ENCODE data around the gene NTRK1.

The NTRK1 gene

DNA sequence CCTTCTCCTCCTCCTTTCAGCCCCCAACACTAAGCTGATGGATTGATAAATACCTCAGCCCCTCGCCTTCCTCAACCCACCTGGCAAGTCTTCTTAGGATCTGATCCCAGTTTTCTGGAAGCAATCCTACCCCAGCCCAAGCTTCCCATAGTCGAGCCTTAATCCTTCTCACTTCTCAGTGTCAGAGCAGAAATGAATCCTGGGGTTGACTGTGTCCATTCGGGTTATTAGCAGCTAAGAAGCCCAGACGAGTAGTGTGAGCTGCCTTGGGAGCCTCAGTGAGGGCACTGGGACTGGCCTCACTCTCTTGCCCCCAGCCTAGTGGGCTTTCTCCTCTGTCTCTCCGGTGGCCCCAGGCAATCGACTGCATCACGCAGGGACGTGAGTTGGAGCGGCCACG is 20.4 kb downstream of the NTRK1 start:
- DNase-seq (ENCODE audit: low read depth): no peak

DNA sequence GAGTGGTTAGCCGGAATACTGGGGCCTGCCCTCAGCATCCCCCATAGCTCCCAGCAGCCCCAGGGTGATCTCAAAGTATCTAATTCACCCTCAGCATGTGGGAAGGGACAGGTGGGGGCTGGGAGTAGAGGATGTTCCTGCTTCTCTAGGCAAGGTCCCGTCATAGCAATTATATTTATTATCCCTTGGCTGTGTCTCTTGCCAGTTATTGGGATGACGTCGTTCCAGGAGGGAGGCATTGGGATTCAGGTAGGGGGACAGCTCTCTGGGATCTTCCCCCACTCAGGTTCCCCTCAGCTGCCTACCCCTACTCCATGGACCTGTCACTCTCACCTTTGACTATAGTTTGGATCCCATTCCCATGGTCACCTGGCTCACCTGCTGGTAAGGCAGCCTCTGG is 21.0 kb downstream of the NTRK1 start:
- DNase-seq (ENCODE audit: low read depth): no peak

DNA sequence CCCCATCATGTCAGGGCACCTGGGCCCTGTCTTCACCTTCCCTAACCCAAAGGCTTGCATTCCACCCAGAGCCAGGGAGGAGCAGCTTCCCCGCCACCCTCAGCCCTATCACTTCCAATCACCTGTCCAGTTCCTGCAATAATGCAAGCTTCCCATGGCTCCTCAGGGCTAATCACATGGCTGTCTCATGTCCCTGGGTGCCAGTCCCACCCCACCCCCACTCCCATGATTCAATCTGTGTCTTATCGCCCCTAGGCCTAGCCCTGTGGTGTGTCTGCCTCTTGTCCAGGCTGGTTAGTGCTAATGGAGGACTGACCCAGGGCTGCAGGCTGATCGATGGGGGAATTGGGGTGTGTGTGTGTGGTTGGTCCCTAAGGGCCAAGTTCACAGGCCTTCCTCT is 21.9 kb downstream of the NTRK1 start:
- no peak for DNase-seq (ENCODE audit: low read depth)

GRCh38 chr1:156883919-156884318 is 23.3 kb downstream of the NTRK1 start:
- no peak for DNase-seq (ENCODE audit: low read depth)

GRCh38 chr1:156884560-156885184 is 24.0 kb downstream of the NTRK1 start:
- no peak for DNase-seq (ENCODE audit: low read depth)

GRCh38 chr1:156885314-156885713 is 24.6 kb downstream of the NTRK1 start:
- no peak for DNase-seq (ENCODE audit: low read depth)

DNA sequence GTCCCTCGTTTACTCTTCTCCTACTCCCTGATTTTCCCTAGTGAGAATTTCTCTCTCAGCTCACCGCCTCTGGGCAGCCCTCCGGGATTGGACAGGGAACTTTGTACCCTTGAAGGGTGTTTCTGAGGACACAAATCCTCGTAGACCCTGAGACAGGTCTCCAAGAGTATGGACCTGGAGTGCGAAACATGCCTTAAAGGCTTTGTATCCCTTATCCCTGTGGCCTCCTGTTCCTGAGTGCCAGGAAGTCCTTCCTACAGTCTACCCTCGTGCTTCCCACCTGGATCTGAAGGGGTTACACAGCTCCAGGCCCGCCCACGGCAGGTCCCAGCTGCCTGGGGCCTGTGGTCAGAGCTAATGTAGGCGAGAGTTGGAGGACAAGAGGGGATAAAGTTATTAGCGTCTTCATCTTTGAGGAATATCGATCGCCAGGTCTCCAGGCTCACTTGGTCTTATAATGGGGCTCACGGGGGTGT is 25.3 kb downstream of the NTRK1 start:
- DNase-seq (ENCODE audit: low read depth): no peak

DNA sequence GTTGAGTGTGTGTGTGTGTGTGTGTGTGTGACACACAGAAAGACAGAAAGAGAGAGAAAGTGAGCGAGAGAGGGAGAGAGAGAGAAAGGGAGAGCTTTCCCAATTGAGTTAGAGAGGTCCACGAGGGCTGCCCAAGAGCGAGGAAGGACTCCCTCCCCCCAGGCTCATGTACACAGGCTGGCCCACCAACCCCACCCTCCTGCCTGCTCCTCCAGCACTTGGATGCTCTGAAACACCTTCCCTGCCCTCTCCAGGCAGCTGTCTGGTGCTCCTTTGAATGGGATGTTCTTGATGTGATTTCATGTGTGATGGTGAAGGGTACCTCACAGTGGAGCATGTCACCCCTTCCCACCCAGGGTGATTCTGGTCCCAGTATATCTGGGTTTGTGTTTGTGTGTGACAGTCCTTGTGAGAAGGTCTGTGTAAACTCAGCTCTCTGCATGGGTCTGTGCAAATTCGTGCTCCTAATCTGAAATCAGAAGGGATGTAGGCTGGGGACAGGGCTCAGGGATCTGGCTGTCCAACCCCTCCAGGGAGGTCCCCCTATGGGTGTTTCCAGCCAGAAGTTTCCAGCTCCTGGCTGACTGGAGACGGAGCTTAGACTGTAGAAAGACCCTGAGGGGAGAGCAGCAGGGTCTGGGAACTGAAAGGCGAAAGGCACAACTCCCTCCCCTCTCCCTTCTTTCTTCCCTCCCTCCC is 26.1 kb downstream of the NTRK1 start:
- no peak for DNase-seq (ENCODE audit: low read depth)

DNA sequence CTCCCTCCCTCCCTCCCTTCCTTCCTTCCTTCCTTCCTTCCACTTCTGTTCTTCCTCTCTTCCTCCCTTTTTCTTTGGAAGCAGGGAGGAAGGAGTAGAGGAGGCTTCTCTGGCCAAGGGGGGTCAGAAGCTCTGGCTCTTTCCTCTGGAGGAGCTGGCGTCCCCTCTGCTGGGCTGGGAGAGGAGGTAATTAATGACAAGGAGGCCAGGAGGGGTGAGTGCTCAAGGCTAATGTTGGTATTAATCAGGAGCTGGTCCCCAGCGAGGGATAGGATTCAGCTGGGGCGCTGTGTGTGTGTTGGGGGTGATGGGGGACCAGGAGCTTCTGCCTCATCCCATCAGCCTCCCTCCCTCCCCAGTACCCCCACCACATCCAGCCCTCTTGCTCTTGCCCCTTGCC is 26.7 kb downstream of the NTRK1 start:
- no peak for DNase-seq (ENCODE audit: low read depth)

- no peak for DNase-seq (ENCODE audit: low read depth)
Observed at GRCh38 chr1:156887734-156888133, 27.1 kb downstream of the NTRK1 start.

GRCh38 chr1:156889802-156890580 is 29.3 kb downstream of the NTRK1 start:
- DNase-seq (ENCODE audit: low read depth): peak; percentile 36

DNA sequence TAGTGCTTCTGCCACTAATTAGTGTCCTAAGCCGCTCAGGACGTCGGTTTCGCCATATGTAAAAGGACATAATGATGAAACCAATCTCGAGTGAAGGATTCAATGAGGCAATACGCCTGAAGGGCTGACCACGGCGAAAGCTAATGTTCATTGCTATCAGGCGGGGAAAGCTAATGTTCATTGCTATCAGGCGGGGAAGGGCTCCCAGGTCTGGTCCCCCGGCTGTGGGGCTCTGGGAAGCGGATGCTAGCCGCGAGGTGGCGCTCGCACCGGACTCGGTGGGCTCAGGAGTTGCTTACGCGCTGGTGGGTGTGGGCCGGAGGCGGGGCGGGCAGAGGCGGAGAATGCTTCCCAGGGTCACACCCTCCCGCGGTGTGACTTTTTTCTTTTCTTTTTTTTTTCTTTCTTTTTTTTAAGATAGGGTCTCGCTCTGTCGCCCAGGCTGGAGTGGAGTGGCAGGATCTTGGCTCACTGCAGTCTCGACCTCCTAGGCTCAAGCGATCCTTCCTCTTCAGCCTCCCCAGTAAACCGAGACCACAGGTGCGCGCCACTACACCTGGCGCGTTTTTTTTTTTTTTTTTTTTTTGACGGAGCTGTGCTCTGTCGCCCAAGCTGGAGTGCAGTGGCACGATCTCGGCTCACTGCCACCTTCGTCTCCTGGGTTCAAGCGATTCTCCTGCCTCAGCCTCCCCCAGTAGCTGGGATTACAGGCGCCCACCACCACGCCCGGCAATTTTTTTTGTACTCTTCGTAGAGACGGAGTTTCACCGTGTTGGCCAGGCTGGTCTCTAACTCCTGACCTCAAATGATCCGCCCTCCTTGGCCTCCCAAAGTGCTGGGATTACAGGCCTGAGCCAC is 31.8 kb downstream of the NTRK1 start:
- peak; percentile 78 for DNase-seq (ENCODE audit: low read depth)

DNA sequence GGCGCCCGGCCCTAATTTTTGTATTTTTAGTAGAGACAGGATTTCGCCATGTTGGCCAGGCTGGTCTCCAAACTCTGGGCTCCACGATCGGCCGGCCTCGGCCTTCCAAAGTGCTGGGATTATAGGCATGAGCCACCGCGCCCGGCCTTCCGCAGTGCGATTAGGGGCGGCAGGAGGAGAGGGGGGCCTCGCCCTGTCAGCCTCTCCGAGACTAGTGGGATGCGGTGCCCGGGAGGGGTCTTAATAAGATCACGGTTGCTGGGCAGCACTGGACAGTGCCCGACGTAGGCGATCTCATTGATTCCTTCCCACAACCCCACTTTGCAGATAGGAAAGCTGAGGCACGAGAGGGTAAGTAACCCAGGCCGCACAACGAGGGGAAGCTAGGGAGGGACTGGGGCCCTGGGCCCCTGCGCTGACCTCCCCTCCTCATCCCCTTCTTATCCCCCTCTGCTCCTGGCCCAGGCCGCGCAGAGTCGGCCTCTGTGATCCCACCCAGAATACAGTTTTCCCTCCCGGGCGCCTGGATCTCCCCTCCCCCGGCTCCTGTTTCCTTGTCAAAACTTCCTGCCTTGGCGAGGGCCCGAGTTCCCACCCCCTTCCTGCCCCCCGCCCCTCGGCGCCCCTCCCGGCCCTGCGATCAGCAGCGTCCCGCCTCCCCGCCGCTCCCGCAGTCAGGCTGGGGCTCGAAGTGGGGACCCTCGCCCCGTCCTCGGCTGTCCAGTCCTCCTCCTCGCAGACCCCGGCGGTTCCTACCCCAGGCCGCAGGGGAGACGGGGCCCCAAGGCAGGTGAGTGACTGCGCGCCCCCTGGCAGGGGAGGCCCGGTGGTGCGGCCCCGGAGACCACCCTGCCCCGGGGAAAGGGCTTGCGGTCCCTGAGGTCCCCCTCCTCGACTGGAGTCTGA is 32.6 kb downstream of the NTRK1 start, which contains the start of gene PEAR1:
TSS of gene PEAR1 (plus strand) at position 671 of the 906 bp plus-strand sequence. CDS start 10,209 bp downstream, outside the sequence.
- DNase-seq (ENCODE audit: low read depth): no peak

DNA sequence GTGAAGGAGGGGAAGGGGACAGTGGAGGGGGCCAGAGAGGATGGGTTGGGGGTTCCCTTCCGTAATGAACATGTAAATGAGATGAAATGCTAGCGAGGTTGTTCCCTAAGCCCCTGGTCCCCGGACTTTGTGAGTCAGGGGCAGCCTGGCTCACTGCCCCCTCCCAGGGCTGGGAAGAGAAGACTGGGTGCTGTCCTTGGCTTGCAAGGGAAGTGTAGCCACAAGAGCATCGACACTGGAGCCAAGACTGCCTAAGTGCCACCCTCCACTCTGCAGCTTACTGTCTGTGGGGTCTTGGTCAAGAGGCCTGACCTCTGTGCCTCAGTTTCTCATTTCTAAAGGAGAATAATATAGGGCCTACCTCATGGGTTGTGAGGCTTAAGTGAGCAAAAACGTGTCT is 33.3 kb downstream of the NTRK1 start:
- no peak for DNase-seq (ENCODE audit: low read depth)

GRCh38 chr1:156894711-156895454 is 34.2 kb downstream of the NTRK1 start:
- no peak for DNase-seq (ENCODE audit: low read depth)

- DNase-seq (ENCODE audit: low read depth): no peak
Observed at GRCh38 chr1:156895455-156895812, 34.8 kb downstream of the NTRK1 start.

DNA sequence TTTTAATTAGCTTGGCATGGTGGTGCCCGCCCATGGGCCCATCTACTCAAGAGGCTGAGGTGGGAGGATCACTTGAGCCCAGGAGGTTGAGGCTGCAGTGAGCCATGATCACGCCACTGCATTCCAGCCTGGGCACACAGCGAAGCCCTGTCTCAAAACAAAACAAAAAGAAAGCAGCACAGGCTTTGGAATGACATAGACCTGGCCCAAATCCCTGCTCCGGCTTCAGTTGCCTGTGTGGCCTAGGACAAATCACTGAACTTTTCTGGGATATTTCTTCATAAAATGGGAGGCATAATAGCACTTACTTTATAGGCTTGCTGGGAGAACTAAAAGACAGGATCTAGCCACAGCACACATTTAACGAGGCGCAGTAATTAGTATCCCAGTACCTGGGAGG is 35.3 kb downstream of the NTRK1 start:
- no peak for DNase-seq (ENCODE audit: low read depth)

GRCh38 chr1:156896490-156897033 is 35.9 kb downstream of the NTRK1 start:
- DNase-seq (ENCODE audit: low read depth): no peak

DNA sequence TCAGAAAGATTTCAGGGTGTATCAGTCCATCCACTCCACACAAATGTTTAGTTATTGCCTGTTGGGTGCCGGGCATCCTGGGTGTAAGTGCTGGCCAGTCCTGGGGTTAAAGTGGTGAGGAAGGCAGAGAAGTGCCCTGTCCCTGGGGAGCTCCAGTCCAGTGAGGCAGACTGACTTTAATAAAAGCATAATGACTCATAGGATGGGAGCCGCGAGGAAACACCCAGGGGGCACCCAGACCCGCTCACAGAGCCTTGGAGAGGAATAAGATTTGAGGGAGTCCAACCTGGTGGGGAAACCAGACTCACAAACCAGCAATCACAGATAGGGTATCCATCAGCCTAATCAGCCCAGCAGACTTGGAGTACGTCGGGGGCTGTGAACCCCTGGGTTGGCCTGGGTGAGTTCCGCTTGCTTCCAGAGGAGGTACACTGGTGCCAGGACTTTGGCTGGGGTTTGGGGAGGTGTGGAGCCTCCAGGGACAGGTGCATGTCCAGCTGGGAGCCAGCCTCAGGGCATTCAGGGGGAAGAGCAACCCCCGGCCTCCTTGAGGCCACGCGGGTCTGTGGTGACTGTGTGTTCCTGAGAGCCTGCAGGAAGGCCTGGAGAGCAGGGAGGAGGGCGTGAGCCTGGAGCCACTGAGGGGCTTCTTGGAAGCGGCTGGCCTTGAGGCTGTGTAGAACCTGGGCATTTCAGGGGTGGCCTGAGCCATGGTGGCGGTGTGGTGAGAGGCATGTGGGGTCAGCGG is 36.6 kb downstream of the NTRK1 start:
- DNase-seq (ENCODE audit: low read depth): no peak

Measured in activated T-cell treated with anti-CD3 and anti-CD28 coated beads for 24 hours (primary cell).